C4-2B (cell line): ENCODE measurements around the gene MKS1.

Experiments used
- CTCF ChIP-seq: fragments of 450-650 bp; conservative IDR thresholded peaks from 2 replicates; pipeline ENCODE4 v1.5.1; 2017; ENCODE audit warnings: mild to moderate bottlenecking
- ZFX ChIP-seq: fragments of 450-650 bp; IDR thresholded peaks from 2 replicates; pipeline ENCODE4 v1.6.1; 2017

DNA sequence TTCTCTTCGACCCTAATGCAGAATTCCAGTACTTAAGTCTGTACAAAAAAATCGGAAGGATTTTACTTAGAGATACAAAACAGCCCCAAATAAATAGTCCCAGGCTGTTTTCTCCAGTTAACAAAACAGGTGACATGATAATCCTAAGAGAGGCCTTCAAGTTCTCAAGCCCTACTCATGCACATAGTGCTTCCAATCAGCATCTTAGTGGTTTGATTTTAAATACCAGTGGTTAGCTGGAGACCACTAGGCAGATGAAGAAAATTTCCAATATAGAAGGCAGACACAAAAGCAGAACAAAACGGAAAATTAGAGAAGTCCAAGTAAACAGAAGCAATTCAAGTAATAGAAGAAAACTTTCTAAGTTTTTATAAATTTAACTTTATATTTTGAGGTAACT is 57.5 kb downstream of the MKS1 start:
- no peak for TF ChIP-seq CTCF
- TF ChIP-seq ZFX = no peak
